GM21576 (cell line): ENCODE measurements around the gene ZC3H8.

Source experiments
- ATAC-seq: cut with Tn5 transposase; IDR thresholded peaks from one replicate; pipeline ENCODE4 v1.9.1; 2021; ENCODE audit warnings: mild to moderate bottlenecking, moderate library complexity; ENCODE audit not compliant: unreplicated experiment

ZC3H8 gene

DNA sequence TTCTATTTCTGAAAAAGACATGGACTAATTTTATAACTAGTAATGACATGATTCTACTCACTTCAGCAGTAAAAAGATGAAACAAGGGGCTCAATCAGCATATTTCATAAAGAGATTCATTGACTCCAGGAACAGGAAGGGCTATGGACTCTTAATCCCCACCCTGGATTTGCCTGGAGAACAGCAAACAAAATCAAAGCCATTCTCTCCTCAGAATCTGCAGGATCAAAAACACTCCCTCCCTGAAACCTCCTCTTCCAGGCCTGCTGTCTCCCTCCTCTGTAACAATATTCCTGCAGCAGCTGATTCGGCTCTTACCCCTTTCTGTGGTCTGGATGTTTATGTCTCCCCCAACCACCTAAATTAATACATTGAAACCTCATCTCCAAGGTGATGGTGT, 57.0 kb downstream of the ZC3H8 start:
- ATAC-seq, result no peak

DNA sequence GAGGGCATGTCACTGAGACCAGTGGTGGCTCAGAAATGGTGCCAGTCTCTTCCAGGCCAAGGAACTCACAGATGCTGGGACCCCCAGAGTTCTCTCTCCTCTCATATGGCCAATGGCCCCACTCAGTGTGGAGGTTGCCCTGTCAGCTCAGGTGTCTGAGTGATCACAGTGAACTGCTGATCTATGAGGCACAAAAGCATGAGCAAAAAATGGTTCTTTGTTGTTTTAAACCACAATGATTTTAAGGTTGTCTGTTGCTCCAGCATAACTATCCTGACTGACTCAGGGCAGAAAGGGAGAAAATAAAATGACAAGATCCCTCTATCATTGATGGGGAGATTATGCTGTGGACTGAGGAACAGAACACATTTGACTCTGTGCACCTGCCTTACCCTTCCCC, 58.9 kb downstream of the ZC3H8 start:
- no peak for ATAC-seq

DNA sequence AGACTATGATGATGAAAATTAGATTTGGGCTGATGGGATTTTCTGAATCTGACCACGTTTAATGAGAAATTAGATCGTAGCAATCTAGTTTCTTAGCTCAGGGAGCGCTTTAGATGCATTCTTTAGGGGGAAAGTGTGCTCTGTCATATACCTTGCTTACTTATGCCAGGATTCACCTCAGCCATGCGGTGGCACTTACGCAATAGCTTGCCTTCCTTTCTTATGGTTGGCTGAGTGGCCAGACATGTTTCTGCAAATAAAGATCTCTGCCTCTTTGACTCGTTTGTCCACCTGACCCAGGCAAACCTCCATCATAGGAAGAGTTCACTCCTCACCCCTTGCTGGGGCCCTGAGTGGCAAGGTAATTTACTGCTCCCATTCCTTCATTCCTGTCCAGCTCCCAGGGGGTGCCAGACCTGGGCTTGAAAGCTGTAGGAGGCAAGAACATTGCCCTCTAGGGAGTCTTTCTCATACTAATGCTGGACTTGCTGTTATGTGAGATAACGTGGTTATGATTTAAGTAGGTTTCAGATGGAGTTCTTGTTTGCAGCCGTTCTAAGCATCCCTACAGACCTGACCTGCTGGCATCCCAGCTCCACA, 59.6 kb downstream of the ZC3H8 start:
- no peak for ATAC-seq

DNA sequence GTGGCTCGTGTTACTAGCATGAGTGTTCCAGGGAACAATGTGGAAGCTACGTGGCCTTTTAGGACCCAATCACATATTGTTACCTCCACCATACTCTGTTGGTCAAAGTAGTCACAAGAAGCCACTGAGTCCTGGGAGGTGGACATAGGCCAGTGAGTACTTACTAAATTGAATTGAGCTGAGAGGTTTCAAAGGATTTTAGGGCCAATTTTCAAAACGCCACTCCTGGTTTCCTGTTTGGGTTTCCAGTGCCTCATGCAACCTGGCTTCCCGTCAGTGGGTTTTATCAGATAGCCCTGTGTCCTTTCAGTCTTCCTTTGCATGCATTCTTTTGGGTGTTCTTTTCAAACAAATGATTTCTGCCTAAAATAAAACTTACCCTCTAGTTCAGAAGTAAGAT, 60.4 kb downstream of the ZC3H8 start:
- no peak for ATAC-seq

DNA sequence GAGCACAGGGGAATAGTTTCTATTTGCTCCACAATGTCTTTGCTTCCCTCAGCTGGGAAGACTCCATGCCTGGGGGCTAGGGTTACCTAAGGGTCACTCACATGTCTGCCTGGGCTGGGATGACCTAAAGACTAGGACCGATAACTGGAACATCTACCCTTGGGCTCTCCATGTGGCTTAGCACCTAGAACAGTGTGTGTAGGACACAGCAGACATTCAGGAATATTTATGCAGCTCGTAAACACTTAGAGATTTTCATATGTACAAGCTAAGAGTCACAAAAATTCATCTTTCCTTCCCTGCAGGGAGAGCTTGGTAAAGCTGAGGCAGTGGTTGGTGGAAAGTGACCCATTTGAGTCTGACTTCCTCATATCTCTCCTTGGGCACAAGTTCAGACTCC, 60.8 kb downstream of the ZC3H8 start:
- no peak for ATAC-seq

DNA sequence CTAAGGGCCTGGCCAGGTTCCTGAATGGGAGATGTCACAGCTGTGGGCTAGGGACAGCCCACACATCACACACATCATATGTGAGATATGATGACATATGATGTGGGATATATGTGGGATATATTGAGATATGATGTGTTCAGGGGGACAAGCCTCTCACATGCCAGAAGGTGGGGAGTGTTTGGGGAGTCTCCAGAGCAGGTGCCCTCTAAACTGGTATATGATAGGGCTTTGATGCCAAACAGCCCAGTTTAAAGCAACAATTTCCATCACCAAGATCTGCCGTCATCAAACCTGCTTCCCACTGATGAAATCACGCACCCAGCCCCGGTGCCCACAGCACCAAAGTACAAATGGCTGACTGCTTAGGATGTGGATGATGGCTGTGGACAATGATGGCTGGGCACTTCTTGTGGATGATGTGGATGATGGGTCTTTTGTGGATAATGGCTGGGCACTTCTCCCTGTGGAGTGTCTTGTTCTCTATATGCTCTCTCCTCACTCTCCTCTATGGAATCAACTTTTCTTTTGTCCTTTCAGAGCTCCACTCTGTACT, 65.8 kb downstream of the ZC3H8 start:
- no peak for ATAC-seq

DNA sequence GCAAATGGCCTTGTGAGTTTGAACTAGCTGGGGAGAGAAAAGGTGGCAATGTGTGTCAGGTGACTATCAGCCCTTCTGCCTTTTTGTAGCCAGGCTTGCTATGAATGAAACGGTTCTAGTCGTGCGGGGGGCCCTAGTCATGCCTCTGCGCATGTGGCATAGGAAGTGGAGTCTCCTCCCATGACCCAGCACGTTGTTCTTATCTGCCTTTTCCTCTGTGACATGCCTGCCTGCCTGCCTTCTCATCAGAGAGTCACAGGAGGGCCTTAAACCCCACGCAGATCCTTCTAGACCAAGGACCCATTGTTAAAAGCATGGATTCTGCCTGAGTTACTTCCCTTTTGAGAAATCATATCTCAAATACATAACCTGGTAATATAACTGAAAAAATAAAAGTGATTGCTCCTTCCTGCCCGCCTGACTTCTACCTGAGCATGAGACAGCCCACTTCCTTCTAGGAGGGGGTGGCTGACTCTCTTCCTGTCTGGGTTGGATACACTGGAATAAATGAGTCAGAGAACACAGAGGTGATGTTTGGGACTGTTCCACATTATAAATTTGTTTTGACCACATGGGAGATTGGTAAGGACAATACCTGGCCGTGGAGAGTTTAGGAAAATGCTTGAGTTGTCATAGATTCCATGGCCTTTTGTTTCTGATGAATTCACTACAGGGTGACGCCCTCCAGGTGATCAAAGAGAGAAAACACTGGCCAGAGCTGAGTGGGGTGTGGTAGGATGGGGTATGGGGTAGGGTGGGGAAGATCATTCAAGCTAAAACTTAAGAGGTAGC, 66.8 kb downstream of the ZC3H8 start:
- ATAC-seq, result peak; percentile 43

DNA sequence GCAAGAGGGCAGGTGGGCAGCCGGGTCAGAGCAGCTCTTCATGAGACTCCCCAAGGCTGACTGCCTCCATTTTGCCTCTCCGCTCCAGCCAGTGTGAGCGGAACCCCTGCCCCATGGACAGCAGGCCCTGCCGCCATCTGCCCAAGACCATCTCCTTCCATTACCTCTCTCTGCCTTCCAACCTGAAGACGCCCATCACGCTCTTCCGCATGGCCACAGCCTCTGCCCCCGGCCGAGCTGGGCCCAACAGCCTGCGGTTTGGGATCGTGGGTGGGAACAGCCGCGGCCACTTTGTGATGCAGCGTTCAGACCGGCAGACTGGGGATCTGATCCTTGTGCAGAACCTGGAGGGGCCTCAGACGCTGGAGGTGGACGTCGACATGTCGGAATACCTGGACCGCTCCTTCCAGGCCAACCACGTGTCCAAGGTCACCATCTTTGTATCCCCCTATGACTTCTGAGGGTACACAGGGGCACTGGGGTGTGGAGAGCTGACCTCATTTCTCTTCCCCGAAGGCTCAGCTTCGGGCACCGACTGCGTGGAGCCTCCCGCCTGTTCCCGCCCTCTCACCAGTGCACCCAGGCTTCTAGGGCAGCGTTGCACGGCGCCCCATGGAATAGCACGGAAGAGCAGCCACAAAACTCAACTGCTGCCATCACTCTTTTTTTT, 67.7 kb downstream of the ZC3H8 start:
- ATAC-seq, result no peak

DNA sequence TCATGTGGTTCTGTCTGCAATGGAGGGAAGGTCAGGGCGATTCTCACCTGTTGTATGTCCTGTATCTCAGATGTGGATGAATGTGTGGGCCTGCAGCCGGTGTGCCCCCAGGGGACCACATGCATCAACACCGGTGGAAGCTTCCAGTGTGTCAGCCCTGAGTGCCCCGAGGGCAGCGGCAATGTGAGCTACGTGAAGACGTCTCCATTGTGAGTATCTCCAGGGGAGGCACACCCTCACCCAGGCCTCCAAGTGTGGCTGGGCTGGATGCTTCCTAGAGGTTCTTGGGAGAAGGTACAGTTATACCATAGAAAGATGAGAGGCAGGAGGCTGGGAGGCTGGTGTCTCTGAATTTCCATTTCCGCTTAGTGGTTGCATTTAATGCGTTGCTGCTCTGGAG, 69.7 kb downstream of the ZC3H8 start:
- no peak for ATAC-seq

DNA sequence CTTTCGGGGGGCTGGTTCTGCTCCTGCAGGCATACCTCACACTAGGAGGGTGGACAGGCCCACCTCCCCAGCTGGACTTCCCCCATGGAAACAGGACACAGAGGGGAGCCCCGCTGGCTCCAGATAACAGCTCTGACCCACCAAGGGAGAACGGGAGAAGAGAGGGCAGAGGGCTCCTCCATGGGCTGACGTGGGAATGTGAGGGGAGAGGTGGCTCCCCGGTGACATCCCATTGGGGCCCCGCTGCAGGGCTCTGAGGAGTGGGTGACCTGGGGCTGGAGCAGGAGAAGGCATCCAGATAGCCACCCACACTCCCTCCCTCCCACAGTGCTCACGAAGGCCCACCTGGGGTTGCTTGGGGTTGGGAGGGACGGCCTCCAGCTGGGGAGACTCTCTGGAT, 70.7 kb downstream of the ZC3H8 start:
- ATAC-seq, result no peak

DNA sequence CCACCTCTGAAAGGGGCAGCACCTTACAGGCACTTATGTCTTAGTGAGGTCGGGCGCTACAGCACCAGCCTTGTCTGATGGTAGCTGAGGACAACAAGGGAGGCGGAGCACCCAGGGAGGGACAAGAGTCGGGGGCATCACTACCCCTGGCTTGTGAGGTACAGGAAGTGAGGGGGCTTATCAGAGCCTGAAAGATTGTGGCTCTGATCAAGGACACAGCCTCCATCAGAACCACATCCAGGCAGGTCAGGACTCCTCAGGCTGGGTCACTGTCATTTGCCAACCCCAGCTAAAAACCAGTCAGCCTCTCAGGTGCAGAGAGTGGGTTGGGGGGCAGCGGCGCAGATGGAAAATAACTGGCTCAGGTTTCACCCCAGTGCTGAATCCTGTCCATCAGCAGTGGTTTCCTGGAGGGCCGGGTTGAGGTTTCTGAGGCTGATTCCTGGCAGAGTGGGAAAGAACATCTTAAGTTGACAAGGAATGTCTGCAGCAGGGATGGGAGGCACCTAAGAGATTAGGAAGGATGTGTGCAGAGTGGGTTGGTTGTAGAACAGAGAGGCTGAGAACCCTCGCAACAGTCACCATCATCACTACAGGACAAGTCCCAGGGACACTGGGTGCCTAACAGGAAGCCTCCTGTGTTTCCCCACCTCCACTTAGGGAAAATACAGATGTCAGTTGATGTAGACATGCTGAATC, 71.4 kb downstream of the ZC3H8 start:
- ATAC-seq, result no peak

DNA sequence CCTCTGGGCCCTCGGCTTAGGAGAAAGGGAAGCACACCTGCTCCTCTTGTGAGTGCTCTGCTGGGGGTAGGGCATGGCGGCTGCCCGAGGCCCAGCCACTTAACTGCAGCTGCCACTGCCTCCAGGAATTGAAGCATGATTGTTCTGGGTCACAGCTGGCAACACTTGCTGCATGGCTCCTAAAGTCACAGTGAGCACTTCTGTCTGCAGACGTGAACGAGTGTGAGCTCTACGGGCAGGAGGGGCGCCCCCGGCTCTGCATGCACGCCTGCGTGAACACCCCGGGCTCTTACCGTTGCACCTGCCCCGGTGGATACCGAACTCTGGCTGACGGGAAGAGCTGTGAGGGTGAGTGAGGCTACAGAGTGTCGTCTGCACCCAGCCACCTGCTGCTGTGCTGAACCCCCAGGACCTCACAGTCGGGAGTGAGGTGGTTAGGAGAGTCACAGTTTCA, 72.2 kb downstream of the ZC3H8 start:
- ATAC-seq, result no peak

DNA sequence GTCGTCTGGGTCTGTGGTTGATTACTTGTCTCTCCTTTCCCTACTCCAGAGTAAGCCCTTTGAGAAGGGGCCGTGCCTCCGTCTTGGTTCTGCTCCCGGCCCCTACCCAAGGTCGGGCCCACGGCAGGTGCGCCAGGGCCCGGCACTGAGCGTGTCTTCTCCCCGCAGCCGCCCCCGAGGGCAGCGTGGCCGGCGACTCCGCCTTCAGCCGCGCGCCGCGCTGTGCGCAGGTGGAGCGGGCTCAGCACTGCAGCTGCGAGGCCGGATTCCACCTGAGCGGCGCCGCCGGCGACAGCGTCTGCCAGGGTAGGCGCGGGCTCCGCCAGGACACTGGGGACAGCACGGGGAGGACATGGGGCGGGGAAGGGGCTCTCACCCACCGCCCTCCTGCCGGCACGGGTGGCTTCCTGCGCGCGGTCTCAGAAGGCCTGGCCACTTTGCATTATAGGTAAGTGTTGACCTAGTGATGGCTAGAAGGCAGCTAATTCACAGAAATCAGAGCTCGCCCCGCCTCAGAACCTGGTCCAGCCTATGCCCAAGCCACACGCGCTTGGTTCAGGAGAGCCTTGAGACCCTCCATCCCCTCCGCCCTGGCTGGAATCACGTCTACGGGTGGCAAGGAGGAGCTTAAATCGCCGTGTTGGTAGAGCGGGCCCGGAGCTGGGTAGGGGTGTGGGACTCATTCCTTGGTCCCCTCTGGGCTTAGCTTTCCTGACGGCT, 73.1 kb downstream of the ZC3H8 start:
- ATAC-seq, result no peak

DNA sequence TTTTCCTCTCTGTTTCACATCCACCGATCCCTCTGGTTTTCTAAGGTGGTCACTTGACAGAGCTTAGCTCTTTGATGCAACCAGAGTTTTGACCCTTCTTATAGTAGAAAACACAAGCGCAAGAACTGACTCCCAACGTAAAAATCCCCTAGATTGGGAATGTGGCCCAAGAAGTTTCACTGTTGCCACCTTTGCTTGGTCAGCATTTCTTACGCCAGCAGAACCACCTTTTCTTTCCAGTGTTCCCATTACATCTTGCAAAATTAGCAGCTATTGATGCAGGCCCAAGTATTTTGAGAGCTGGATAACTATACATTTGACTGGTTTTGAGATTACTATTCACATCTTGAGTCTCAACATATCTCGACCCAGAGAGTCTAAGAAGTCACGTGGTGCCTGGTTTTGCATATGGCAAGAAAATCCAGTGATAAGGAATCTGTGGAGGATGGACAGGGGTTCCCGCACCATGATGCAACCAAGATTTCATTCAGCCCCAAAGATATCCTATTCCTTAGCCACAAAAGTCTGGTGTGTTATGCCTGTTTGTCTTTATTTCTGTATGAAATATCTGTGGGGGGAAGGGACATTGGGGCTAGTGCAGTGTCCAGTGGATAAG, 78.8 kb downstream of the ZC3H8 start:
- ATAC-seq, result no peak

DNA sequence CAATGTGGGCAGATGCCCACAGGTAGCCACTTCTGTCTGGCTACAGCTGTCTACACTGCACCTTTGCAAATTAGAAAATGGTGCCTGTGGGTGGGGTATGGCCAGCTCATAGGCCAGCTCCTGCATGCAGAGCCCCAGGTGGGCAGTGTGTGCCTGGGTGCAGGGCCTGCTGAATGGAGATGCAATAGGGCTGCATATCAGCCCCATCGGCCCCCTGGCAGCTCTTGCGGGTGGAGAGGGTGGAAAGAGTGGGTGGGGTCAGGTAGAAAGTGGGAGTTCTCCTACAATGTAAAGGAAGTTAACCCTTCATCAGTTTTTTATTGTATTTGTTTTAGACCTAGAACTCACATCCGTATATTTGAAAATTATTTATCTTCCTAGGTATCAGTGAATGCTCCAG, 79.5 kb downstream of the ZC3H8 start:
- no peak for ATAC-seq

DNA sequence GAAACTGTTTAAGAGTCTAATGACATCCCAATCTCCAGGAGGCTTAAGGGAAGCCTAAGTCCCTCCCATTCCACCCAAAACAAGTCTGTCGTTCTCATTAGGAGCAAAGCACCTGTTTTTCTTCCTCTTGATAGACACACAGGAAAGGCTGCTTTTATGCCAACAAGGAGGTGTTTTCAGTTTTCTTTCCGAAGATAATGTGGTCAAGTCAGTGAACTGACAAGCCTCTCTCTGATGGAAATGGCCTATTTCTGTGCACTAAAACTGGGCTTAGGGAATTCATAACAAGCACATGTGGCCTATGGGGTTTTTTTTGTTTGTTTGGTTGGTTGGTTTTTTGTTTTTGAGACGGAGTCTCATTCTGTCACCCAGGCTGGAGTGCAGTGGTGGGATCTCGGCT, 80.5 kb downstream of the ZC3H8 start:
- ATAC-seq, result no peak

DNA sequence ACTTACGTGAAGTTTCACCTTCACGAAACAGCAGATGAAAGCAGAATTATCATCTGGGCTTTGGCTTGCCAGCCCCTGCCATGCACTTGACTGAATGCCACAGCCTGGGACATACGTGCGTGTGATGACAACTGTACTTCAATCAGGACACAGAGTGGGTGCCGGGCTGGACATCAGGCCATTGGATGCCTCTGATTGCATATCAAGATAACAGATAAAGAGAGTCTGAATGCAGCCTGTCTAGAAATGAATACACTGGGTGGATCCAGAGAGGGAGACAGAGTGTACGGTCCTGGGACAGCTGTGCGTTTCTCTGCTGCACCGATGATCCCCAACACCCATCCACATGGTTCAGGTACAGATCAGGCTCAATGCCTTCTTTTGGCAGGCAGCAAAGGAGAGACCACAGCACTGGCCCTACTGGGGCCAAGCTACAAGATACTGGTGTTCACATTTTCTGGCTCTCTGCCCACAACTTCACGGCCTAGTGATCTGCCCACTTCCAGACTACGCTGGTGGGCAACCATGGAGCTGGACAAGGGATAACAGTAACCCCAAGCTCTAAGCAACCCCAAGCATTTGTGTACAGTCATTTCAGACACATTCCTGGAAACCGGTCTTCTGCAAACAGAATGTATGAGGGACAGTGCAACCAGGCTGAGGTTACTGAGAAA, 81.1 kb downstream of the ZC3H8 start:
- ATAC-seq, result no peak

DNA sequence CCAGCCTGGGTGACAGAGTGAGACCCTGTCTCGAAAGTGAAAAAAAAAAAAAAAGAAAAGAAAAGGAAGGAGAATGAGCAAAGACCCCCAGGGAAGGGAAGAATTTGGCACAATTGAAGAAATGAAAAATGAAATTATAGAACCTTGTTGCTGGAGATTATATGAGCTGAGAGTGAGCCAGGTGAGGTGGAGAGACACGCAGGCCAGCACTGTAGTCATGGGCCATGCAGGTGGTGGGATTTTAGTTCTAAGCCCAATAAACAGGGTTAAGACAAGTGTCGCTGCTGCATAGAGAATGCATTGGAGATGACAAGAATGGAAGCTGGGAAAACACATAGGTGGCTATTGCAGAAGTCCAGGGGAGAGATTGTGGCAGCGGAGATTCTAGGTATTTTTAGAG, 84.3 kb downstream of the ZC3H8 start:
- ATAC-seq, result no peak

DNA sequence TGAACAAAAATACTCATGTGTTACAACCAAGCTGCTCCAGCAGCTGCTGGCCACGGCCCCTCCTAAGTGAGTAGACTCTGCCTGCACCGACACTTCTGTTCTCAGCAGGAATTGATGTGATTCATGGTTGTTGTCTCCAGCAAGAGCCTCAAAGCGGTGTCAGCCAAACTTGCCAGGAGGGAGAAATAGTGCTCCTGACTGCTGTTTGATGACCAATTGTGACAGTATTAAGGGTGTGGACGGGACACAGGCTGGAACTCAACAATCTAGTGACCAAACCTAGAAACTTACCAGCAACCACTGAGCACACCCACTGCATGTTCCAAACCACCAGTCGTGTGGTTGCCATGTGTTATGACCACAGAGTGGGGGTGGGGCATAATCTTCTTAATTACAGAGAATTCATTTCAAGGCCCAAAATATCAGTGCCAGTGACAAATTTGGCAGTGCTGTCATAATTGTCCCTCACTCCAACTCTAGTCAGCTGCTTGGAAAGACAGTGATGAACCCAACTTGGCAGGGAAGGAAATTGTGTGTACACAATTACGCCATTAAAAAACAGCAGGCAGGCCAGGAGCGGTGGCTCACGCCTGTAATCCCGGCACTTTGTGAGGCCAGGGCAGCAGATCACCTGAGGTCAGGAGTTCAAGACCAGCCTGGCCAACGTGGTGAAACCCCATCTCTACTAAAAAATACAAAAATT, 86.3 kb downstream of the ZC3H8 start:
- ATAC-seq, result no peak
